ENCODE results near the gene SAMD4A.
A peak's percentile ranks its signal among the peaks of the same experiment; 100 is the strongest.

SAMD4A gene

GRCh38 chr14:54664961-54665360 lies 98.0 kb downstream of the SAMD4A start:
- no peak for FAIRE-seq

- FAIRE-seq = no peak
Measured at GRCh38 chr14:54665946-54666345, 99.0 kb downstream of the SAMD4A start.

- FAIRE-seq = no peak
Measured at GRCh38 chr14:54667026-54667744, 100.3 kb downstream of the SAMD4A start.

- no peak for FAIRE-seq
Measured at GRCh38 chr14:54667764-54668163, 100.8 kb downstream of the SAMD4A start.

GRCh38 chr14:54669721-54670561 lies 103.0 kb downstream of the SAMD4A start:
- FAIRE-seq = no peak

GRCh38 chr14:54671537-54671936 lies 104.6 kb downstream of the SAMD4A start:
- no peak for FAIRE-seq

- FAIRE-seq = no peak
Measured at GRCh38 chr14:54672181-54672580, 105.3 kb downstream of the SAMD4A start.

GRCh38 chr14:54672688-54673087 lies 105.8 kb downstream of the SAMD4A start:
- FAIRE-seq = no peak

GRCh38 chr14:54673193-54674045 lies 106.5 kb downstream of the SAMD4A start:
- no peak for FAIRE-seq

GRCh38 chr14:54674046-54674741 lies 107.3 kb downstream of the SAMD4A start:
- FAIRE-seq = no peak

GRCh38 chr14:54675236-54676128 lies 108.6 kb downstream of the SAMD4A start:
- no peak for FAIRE-seq

- no peak for FAIRE-seq
Measured at GRCh38 chr14:54676812-54677708, 110.1 kb downstream of the SAMD4A start.

GRCh38 chr14:54680651-54681050 lies 113.7 kb downstream of the SAMD4A start:
- no peak for FAIRE-seq

- no peak for FAIRE-seq
Measured at GRCh38 chr14:54681811-54682261, 114.9 kb downstream of the SAMD4A start.

- FAIRE-seq = no peak
Measured at GRCh38 chr14:54682578-54682977, 115.7 kb downstream of the SAMD4A start.

GRCh38 chr14:54683882-54684794 lies 117.2 kb downstream of the SAMD4A start:
- FAIRE-seq = no peak

- FAIRE-seq = no peak
Measured at GRCh38 chr14:54685286-54685845, 118.4 kb downstream of the SAMD4A start.

GRCh38 chr14:54686219-54686870 lies 119.4 kb downstream of the SAMD4A start:
- FAIRE-seq = peak; percentile 90
